GM18907 (cell line): ENCODE results near the gene EXOG.

ENCODE experiments used
- ATAC-seq: cut with Tn5 transposase; IDR thresholded peaks from one replicate; pipeline ENCODE4 v1.9.1; 2021; ENCODE audit warnings: mild to moderate bottlenecking, moderate library complexity; ENCODE audit not compliant: unreplicated experiment

EXOG gene

GRCh38 chr3:38496131-38496910 is at the start of gene EXOG:
TSS of gene EXOG (plus strand) at chr3:38496340. CDS start at chr3:38496368, 28 bp downstream.
- ATAC-seq: peak; percentile 86

DNA sequence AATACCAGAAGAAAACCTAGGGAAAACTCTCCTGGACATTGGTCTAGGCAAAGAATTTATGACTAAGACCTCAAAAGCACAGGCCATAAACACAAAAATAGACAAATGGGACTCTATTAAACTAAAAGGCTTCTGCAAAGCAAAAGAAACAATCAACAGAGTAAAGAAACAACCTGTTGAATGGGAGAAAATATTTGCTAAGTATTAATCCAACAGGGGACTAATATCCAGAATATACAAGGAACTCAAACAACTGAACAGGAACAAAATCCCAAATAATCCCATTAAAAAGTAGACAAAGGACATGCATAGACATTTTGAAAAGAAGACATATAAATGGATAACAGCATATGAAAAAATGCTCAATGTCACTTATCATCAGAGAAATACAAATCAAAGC is 49.3 kb upstream of the EXOG start:
- ATAC-seq: no peak

DNA sequence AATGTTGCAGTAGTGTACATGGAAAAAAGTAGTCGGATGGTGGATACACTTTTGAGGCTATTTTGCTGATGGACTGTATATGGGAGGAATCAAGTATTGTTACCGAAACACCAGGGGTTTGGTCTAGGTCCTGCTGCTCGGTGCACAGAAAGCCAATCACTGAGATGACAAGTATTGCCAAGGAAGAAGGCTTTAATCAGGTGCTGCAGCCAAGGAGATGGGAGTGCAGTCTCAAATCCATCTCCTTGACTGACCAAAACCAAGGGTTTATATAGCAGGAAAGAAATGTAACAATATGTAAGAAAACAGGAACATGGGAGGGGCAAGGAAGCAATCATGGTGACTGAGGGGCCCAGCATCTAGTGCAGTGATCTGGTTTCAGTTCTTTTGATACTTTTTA is 45.3 kb upstream of the EXOG start:
- no peak for ATAC-seq

DNA sequence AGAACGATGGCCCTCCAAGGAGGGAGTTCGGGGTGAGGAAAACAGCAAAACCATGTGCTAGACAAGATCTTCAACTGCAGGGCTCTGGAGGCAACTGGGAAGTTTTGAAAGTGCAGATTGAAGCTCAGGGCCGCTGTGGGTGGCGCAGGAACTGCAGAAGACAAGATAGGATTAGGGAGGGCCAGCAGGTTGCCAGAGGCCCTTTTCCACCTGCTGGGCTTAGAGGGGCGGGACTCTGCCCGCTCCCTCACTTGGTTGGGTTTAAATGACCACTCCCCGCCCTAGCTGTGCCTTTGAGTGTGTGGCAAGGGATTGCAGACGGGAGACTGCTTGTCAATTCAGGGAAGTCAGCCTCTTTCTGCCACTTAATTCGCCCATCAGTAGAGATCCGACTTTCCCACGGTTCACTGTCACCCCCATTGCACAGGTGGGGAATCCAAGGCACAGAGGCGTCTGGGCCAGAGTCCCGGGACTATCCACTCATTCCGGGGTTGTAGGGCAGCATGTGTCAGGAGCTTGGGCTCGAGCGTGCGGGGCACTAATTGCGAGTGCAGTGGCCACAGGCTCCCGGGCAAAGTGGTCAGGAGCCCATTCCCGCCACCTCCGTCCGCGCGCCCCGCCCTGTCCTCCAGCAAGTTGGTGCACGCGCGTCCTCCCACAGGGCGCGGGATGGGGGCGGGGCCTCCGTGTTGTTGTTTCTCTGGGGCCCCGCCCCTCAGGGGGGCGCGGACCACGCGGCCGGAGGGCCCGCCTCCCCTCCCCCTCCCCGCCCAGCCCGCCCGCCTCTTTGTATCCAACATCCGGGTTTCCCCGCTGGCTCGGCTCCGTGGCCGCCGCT is 42.8 kb upstream of the EXOG start, which contains the start of gene ACVR2B:
Gene ACVR2B, plus strand, starts transcription at position 816 of the 838 bp plus-strand sequence. CDS start 433 bp downstream, outside the sequence.
- ATAC-seq: no peak

DNA sequence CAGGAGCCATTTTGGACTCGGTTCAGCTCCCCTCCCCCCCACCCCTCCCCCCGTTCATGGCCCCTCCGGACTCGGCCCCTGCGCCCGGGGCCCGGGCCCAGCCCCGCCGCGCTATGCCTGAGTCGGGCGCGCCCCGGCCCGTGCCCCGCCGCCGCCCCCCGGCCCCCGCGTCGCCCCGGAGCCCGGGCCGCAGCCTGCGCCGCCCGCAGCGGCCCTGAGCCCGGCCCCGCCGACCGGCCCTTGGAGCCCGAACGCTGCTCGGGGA is 42.3 kb upstream of the EXOG start:
- ATAC-seq: no peak

DNA sequence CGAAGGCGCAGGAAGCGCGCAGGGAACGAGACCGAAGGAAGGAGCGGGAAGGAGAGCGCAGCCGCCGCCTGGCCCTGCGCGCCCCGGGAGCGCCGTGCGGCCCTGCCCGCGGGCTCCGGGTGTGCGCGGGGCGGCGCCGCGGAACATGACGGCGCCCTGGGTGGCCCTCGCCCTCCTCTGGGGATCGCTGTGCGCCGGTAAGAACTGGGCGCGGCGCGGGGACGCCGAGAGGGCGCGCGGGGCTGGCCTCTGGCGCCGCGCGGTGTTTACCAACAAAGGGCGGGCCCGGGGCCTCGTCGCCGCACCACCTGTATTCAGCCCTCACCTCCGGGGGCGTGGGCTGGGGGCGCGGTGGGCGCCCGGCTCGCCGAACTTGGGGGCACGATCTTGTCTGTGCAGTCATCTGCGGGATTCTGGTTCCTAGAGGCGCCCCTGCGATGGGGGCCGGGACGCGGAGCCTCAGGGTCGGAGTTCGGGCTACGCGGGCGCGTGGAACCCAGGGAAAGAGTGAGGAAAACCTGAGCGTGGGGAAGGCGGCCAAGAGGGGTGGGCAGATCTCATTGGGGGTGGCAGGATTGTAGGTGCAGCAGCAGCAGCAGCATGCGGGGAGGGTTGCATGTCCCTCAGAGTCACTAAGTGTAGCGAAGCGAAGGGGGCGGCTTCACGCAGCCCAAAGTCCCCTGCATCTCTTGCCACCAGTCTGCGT is 41.8 kb upstream of the EXOG start:
- no peak for ATAC-seq

DNA sequence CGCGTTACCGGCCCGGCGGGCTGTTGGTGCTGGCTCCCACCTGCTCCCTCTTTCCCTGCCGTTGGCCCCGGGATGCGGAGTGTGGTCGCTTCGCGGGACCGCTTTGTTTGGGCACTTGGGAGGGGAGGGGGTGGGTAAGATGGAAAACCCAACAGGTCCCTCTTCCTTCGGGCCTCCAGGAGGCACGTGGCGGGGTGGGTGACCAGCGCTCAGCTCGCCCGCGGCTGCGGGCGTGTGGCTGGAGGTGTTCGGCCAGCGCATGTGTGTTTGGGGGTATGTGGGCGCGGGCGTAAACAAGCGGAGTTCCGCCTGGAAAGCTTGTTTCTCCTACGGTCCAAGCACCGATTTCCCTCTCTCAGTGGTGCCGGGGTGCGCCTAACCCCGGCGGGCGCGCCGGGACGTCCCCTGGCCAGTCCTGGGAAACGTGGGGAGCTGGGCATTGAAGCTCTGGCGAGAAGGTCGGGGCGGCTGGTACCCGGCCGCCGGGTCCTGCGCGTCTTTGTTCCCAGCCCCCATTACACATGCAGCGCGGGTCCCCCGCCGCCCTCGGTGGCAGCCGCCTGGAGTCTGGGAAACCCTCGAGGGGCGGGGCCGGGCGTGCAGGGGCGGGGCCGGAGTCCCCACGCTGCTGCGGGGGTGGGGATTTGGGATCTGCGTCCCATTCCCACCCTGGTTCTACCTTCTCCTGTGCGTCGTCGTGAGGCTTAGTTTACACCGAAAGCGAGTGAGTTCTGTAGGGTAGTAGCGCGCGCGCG is 41.1 kb upstream of the EXOG start:
- peak; percentile 32 for ATAC-seq

DNA sequence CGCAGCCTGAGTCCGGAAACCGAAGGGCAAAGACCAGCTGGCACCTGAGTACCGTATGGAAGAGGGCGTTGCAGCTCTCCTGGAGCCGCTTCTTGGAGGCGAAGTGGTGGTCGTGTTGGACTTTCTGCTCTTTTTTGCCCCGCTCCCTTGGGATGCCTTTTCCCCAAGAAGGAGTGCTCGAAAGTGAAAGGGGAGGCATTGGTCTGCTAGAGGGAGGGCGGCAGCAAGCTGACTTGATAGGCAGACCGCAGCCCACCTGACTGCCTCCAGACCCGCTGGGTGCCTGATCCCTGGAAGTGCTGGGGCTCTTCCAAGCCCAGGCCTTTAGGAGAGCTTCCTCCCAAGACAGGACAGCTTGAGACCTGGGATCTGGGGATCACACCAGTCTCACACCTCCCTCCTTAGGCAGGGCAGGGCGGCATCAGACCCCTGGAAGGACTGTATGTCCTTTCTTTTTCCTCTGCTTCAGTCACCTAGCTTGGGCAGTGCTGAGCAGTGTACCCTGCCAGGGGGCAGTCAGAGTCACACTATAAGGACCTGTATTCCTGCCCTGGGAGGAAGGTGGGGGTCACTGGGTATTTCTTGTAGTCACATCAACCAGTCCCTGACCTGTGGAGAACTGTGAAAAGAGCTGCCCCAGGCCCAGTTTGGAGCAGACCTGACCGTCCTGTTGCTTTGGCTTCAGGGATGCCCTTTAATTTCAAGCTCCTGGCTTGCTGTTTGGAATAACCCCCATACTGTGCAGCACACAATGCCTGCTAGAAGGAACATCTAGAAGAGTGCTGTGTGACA is 40.3 kb upstream of the EXOG start:
- ATAC-seq: peak; percentile 45

DNA sequence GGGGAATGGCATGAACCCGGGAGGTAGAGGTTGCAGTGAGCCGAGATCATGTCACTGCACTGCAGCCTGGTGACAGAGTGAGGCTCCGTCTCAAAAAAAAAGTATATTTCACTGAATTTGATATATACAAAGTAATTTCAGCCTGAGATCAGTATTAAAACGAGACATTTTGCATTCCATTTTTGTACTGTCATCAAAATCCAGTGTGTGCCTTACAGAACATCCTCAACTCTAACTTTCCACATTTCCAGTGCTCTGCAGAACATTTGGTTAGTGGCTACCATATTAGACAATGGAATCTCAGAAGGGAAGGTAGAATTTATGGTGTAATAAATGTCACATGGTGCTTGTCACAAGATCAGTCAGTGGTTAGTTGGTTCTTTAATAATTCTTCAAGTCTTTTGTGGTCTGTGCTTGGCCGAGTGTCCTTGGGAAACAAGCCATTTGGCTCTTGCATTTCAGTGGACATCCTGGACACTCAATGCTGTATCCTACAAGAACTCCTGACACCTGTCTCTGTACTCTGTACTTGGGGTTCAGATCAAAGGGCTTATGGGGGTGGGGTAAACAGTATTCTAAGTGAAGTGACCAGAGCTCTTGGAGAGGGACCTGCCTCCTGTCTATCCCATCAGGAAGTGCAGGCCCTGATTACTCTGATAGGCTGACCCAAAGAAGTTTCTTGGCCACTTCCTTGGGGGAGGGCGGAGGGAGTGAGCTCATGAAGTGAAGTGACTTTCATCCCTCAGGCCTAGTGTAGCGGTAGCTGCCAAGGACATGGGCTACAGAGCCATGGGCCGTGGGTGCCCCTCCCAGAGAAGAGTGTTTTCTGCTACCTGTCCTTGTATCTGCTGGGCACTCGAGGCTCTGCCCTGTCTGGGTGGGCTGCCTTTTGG is 38.8 kb upstream of the EXOG start:
- ATAC-seq: no peak

- ATAC-seq: no peak
Observed at GRCh38 chr3:38458796-38459498, 37.2 kb upstream of the EXOG start.

GRCh38 chr3:38459499-38460048 is 36.6 kb upstream of the EXOG start:
- no peak for ATAC-seq

- ATAC-seq: no peak
Observed at GRCh38 chr3:38460377-38461270, 35.5 kb upstream of the EXOG start.

DNA sequence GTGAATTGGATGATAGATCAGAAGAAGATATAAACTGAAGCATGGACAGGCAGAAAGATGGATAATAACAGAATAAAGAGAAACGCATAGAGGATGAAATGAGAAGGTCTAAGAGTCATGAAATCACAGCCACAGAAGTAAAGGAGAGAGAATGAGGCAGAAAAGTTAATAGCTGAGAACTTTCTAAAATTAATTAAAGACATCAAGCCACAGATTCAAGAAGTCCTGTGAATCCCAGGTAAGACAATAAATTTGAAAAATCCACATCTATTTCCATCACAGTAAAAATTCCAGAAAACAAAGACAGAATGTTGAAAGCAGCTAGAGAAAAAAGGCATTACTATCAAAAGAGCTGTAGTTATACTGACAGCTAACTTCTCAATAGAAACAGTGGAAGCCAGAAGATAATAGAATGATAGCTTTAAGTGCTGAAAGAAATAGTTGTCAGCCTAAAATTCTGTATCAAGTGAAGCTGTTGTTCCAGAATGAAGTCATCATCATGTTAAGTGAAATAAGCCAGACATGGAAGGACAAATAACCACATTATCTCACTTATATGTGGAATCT is 30.5 kb upstream of the EXOG start:
- no peak for ATAC-seq

GRCh38 chr3:38468765-38469164 is 27.4 kb upstream of the EXOG start:
- no peak for ATAC-seq

GRCh38 chr3:38469852-38470251 is 26.3 kb upstream of the EXOG start:
- no peak for ATAC-seq

- ATAC-seq: no peak
Observed at GRCh38 chr3:38471260-38471857, 24.8 kb upstream of the EXOG start.
